SU-DHL-6 (cell line): ENCODE measurements around the gene LALBA.

Experiments
- EZH2phosphoT487 ChIP-seq: fragments of 200-600 bp; sonication (generic), shearing (Covaris generic); conservative IDR thresholded peaks from 2 replicates; pipeline ENCODE4 v1.6.1; 2018; ENCODE audit warnings: mild to moderate bottlenecking, antibody characterized with exemption, low read length, moderate library complexity, mixed read lengths
- TF ChIP-seq, protein P1 (sequence below): fragments of 200-600 bp; sonication (generic); IDR thresholded peaks from one replicate; pipeline ENCODE4 v1.5.1; 2017; ENCODE audit warnings: antibody characterized with exemption, mild to moderate bottlenecking, low read length, moderate library complexity; ENCODE audit not compliant: insufficient read depth, poor library complexity, severe bottlenecking

DNA sequence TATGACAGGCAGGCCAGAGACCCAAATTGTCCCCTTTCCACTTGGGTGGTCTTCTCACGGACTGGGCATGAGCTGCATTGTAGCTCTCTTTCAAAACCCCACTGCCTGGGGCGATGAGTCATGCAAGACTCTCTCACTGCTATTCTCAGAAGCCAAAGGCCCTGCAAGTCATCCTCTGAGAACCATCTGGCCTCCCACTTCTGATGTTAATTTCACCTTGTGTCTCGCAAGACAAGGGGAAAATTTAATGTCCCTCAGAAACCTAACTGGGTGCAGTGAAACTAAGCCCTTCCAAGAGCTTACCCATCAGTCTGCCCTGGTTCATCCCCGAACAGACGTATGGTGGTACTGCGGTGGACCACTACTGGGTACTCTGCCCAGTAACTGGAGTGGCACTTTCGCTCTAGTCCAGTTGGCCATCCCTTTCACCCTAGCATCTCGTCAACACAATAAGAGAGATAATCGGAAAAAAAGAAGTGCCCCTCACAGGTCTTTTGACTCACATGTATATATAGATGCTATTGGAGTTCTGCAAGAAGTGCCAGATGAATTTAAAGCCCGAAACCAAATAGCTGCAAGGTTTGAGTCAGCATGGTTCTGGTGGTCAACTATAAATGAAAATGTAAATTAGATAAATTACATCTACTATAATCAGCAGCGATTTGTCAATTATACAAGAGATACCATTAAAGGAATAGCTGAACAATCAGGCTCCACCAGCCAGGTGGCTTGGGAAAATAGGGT is 31.3 kb upstream of the LALBA start:
- TF ChIP-seq, protein P1, sequence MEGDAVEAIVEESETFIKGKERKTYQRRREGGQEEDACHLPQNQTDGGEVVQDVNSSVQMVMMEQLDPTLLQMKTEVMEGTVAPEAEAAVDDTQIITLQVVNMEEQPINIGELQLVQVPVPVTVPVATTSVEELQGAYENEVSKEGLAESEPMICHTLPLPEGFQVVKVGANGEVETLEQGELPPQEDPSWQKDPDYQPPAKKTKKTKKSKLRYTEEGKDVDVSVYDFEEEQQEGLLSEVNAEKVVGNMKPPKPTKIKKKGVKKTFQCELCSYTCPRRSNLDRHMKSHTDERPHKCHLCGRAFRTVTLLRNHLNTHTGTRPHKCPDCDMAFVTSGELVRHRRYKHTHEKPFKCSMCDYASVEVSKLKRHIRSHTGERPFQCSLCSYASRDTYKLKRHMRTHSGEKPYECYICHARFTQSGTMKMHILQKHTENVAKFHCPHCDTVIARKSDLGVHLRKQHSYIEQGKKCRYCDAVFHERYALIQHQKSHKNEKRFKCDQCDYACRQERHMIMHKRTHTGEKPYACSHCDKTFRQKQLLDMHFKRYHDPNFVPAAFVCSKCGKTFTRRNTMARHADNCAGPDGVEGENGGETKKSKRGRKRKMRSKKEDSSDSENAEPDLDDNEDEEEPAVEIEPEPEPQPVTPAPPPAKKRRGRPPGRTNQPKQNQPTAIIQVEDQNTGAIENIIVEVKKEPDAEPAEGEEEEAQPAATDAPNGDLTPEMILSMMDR = no peak
- no peak for TF ChIP-seq EZH2phosphoT487
